Urinary bladder (tissue), 4 donors: ENCODE results near the gene BAX. TPM values are rescaled to one million over a fixed set of nuclear protein-coding genes. Genes with fewer than 3 reads are reported as not detected.

Source experiments
- DNase-seq: peaks from one replicate; pipeline ENCODE4 v3.0.0-alpha.2; 2015; ENCODE audit errors: extremely low spot score
- H3K27ac ChIP-seq: one replicate; pipeline ENCODE4 v1.5.1; 2013; ENCODE audit warnings: low read depth, mild to moderate bottlenecking, moderate library complexity
- H3K36me3 ChIP-seq: one replicate; pipeline ENCODE4 v1.6.1; 2013; ENCODE audit warnings: mild to moderate bottlenecking, moderate library complexity; ENCODE audit not compliant: insufficient read depth
- H3K4me1 ChIP-seq: one replicate; pipeline ENCODE4 v1.6.1; 2013; ENCODE audit warnings: mild to moderate bottlenecking, moderate library complexity; ENCODE audit not compliant: insufficient read depth
- H3K4me3 ChIP-seq: one replicate; pipeline ENCODE4 v1.5.1; 2013; ENCODE audit warnings: low read depth, low read length
- WGBS: extraction: QIAGEN DNeasy Blood & Tissue Kit; methylation state at CpG from one replicate; pipeline ENCODE4 v1.1.7; 2013; 5-methylcytosine and 5-hydroxymethylcytosine counted together
- polyA plus RNA-seq: library from polyadenylated mRNA; stranded (reverse); fragments of 200-250 nt; gene quantifications from one replicate; pipeline ENCODE4 v1.2.3, GENCODE V29; 2013
- total RNA-seq: library from RNA; depleted of rRNA; stranded (reverse); fragments of >200 nt; gene quantifications from one replicate; pipeline ENCODE4 v1.2.3, GENCODE V29; 2014
- donor health status: healthy with polysubstance abuse.
- donor health status: healthy.

Gene BAX
- total and polyA plus RNA-seq, 2 donors = 13.1 to 73.0 TPM

- Histone ChIP-seq H3K27ac (no peak overlapping the region), H3K4me1 (no peaks in the 10 kb centered on the region), H3K4me3 (no peak overlapping the region), H3K36me3 (peaks cover 8% of the 10 kb centered on the region)
- 93% methylated on average over 45 of the region's 45 CpGs for WGBS
- DNase-seq = no peak
These were observed 14.8 kb downstream of the BAX start for GRCh38 chr19:48969276-48970138.

DNA sequence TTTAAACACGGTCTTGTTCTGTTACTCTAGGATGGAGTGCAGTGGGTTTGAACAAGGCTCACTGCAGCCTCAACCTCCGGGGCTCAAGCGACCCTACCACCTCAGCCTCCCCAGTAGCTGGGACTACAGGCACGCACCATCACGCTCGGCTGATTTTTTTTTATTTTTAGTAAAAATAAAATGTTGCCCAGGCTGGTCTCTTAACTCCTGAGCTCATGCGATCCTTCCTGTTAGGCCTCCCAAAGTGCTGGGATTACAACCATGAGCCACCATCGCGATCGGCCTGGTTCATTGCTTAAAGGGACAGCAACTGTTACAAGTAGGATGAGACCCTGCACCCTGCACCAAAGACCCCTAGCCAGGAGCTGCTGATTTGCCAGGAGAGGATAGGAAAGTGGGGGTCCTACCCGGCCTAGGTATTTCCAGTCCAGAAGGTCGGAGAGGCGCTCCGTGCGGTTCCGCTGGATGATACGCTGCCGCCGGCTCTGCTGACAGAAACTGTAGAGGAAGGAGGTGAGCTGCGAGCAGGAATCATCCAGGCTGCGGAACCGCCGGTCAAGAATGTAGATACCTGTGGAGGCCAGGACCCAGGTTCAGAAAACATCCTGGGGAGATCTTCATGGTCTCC lies 15.6 kb downstream of the BAX start:
- no peak overlapping the region for H3K4me3 ChIP-seq
- 87% methylated on average over 23 of the region's 23 CpGs for WGBS
- no peak for DNase-seq
- H3K36me3 ChIP-seq = peaks cover 8% of the 10 kb centered on the region
- H3K27ac ChIP-seq = no peak overlapping the region
- H3K4me1 ChIP-seq = no peaks in the 10 kb centered on the region

GRCh38 chr19:48970923-48971395 lies 16.3 kb downstream of the BAX start:
- Histone ChIP-seq H3K4me3 (no peak overlapping the region), H3K36me3 (peaks cover 8% of the 10 kb centered on the region), H3K4me1 (no peaks in the 10 kb centered on the region), H3K27ac (no peak overlapping the region)
- 17% methylated on average over 19 of the region's 19 CpGs for WGBS
- DNase-seq = no peak

GRCh38 chr19:48975947-48976847 lies 21.5 kb downstream of the BAX start:
- H3K36me3 ChIP-seq = peaks cover 5% of the 10 kb centered on the region
- WGBS = 88% methylated on average over 13 of the region's 13 CpGs
- H3K4me1 ChIP-seq = no peaks in the 10 kb centered on the region
- DNase-seq = no peak
- no peak overlapping the region for H3K27ac ChIP-seq
- no peak overlapping the region for H3K4me3 ChIP-seq

GRCh38 chr19:48977061-48977460 lies 22.4 kb downstream of the BAX start:
- no peaks in the 10 kb centered on the region for H3K4me1 ChIP-seq
- H3K4me3 ChIP-seq = no peak overlapping the region
- no peak overlapping the region for H3K27ac ChIP-seq
- DNase-seq = no peak
- WGBS = 53% methylated on average over 2 of the region's 2 CpGs
- H3K36me3 ChIP-seq = peaks cover 5% of the 10 kb centered on the region

- Histone ChIP-seq H3K4me1 (no peaks in the 10 kb centered on the region), H3K4me3 (no peak overlapping the region), H3K36me3 (no peaks in the 10 kb centered on the region), H3K27ac (no peak overlapping the region)
- no peak for DNase-seq
- 94% methylated on average over 9 of the region's 9 CpGs for WGBS
These were observed 27.6 kb downstream of the BAX start for GRCh38 chr19:48982280-48982679.

GRCh38 chr19:48985711-48986110 lies 31.0 kb downstream of the BAX start:
- no peak for DNase-seq
- Histone ChIP-seq H3K4me1 (no peaks in the 10 kb centered on the region), H3K27ac (no peak overlapping the region), H3K36me3 (no peaks in the 10 kb centered on the region), H3K4me3 (no peak overlapping the region)
- 94% methylated on average over 13 of the region's 13 CpGs for WGBS

- no peaks in the 10 kb centered on the region for H3K36me3 ChIP-seq
- no peaks in the 10 kb centered on the region for H3K4me1 ChIP-seq
- 90% methylated on average over 3 of the region's 3 CpGs for WGBS
- H3K4me3 ChIP-seq = no peak overlapping the region
- no peak overlapping the region for H3K27ac ChIP-seq
- DNase-seq = no peak
These were observed 31.5 kb downstream of the BAX start for GRCh38 chr19:48986211-48986610.

DNA sequence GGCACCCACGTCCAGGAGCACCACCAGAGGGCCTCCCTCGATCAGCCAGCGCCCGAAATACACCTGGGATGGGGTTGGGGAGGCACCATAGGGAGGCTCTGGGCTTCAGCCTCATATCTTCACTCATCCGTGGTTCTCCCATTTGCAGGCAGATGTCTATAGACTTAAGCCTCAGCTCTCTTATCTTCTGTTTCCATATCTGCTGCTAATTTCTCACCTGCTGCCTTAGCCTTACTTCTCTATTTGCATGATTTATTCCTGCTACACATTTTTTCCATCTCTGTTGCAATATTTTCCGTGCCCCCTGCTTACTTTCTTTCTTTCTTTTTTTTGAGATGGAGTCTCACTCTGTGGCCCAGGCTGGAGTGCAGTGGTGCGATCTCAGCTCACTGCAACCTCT lies 32.6 kb downstream of the BAX start:
- no peak overlapping the region for H3K4me3 ChIP-seq
- no peak overlapping the region for H3K27ac ChIP-seq
- H3K36me3 ChIP-seq = no peaks in the 10 kb centered on the region
- WGBS = 88% methylated on average over 7 of the region's 7 CpGs
- H3K4me1 ChIP-seq = peaks cover 3% of the 10 kb centered on the region
- DNase-seq = no peak

DNA sequence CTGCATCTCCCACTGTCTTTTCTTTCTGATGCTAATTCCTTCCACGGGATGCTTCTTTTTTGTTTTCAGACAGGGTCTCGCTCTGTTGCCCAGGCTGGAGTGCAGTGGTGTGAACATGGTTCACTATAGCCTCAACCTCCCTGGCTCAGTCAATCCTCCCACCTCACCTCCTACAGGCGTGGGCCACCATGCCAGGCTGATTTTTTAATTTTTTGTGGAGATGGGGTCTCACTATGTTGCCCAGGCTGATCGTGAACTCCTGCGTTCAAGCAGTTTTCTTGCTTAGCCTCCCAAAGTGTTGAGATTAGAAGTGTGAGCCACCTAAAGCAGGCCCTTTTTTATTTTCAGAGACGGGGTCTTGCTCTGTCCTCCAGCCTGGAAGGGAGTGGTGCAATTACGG lies 33.6 kb downstream of the BAX start:
- DNase-seq = no peak
- Histone ChIP-seq H3K4me1 (peaks cover 3% of the 10 kb centered on the region), H3K36me3 (no peaks in the 10 kb centered on the region), H3K27ac (no peak overlapping the region), H3K4me3 (no peak overlapping the region)
- WGBS = 89% methylated on average over 7 of the region's 7 CpGs

DNA sequence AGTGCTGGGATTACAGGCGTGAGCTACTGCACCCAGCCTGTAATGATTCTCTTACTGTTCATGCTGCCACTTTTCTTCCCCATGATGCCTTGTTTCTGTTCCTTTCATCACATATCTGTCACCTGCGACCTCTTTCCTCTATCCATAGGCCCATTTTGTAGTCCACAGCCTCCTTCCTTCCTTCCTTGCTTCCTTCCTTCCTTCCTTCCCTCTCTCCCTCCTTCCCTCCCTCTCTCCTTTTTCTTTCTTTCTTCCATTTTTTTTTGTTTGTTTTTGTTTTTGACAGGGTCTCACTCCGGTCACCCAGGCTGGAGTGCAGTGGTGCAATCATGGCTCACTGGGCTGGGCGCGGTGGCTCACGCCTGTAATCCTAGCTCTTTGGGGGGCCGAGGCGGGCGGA lies 34.2 kb downstream of the BAX start:
- Histone ChIP-seq H3K4me1 (peaks cover 3% of the 10 kb centered on the region), H3K27ac (no peak overlapping the region), H3K4me3 (no peak overlapping the region), H3K36me3 (no peaks in the 10 kb centered on the region)
- WGBS = 93% methylated on average over 9 of the region's 9 CpGs
- DNase-seq = no peak

GRCh38 chr19:48989701-48990291 lies 35.1 kb downstream of the BAX start:
- WGBS = 76% methylated on average over 17 of the region's 17 CpGs
- Histone ChIP-seq H3K36me3 (no peaks in the 10 kb centered on the region), H3K27ac (no peak overlapping the region), H3K4me1 (peaks cover 3% of the 10 kb centered on the region), H3K4me3 (no peak overlapping the region)
- no peak for DNase-seq

DNA sequence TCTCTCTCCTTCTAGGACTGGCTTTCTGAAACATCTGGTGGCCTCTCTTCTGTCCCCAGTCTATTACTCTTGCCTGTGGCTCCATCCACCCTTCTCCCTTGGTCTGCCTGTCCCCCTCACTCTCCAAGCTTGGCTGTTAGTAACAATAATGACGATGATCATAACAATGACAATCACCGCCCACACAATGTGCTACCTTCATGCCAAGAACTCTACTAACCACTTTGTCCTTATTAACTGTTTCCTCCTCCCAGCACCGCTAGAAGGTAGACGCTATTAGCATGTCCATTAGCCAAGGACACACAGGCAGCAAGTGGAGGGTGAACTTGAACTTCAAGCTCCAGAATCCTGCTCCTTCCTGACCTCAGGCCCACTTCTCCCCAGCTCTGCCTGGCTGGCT lies 35.7 kb downstream of the BAX start:
- no peak for DNase-seq
- peaks cover 3% of the 10 kb centered on the region for H3K4me1 ChIP-seq
- no peaks in the 10 kb centered on the region for H3K36me3 ChIP-seq
- 77% methylated on average over 4 of the region's 4 CpGs for WGBS
- no peak overlapping the region for H3K27ac ChIP-seq
- no peak overlapping the region for H3K4me3 ChIP-seq
